ENCODE measurements around the gene STARD5.

Gene STARD5

DNA sequence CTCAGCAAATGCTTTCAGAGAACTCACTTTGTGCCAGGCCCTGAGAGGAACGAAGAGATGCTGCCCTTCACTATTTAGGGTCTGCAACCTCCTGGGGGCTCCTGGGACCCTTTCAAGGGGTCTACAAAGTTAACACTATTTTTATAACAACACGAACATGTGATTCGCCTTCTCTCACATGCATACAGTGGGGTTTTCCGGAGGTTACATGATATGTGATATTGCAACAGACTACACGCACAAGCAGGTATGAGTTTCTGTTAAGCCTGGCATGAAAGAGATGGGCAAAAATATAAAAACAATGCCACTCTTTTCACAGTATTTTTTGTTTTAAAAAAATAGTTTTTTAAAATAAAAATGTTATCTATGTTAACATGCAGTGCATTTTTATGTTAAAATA, 10.3 kb downstream of the STARD5 start:
- TF ChIP-seq, protein P1, sequence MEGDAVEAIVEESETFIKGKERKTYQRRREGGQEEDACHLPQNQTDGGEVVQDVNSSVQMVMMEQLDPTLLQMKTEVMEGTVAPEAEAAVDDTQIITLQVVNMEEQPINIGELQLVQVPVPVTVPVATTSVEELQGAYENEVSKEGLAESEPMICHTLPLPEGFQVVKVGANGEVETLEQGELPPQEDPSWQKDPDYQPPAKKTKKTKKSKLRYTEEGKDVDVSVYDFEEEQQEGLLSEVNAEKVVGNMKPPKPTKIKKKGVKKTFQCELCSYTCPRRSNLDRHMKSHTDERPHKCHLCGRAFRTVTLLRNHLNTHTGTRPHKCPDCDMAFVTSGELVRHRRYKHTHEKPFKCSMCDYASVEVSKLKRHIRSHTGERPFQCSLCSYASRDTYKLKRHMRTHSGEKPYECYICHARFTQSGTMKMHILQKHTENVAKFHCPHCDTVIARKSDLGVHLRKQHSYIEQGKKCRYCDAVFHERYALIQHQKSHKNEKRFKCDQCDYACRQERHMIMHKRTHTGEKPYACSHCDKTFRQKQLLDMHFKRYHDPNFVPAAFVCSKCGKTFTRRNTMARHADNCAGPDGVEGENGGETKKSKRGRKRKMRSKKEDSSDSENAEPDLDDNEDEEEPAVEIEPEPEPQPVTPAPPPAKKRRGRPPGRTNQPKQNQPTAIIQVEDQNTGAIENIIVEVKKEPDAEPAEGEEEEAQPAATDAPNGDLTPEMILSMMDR (IDR thresholded peaks at IDR 0.05; ENCODE audit: insufficient read depth, low read depth, low read length, missing control alignments) = no peak
- no peak for DNase-seq (ENCODE audit: low read depth)
- no peak overlapping the region for H3K4me3 ChIP-seq (ENCODE audit: low read depth, low read length)

DNA sequence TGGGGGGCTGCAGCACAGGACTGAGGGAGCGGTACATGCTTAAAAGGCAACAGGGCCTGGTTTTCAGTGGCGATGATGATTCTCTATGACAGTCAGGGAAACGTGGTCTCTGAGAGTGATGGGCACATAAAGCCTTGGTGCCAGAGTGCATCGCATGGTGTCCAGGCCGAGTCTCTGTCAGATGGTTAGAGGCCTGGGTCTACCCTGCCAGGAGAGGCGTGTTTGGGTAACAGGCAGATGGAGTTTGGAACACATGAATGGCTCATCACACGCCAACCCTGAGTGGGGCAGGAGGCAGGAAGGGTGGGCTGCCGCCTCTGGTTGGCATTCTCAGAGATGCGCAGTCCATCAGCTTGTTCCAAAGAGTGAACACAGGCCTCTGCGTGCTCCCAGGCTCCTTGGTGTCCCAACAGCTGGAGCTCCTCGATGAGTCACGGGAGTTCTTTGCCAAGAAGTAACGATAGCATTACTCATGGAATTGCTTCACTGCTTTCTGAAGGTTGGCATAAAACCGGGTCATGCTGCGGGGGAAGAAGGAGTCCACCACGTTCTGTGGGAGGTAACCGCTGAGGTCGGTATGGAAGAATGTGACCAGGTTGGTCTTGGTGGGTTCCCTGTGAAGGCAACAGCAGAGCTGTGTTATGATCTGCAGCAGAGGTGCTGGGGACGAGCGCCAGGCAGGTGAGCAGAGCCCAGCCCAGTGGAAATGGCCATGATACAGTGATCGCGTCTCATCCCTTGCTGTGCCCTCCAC, 11.0 kb downstream of the STARD5 start:
- H3K4me3 ChIP-seq (ENCODE audit: low read depth, low read length) = no peak overlapping the region
- no peak for DNase-seq (ENCODE audit: low read depth)
- TF ChIP-seq, protein P1 (IDR thresholded peaks at IDR 0.05; ENCODE audit: insufficient read depth, low read depth, low read length, missing control alignments) = no peak

DNA sequence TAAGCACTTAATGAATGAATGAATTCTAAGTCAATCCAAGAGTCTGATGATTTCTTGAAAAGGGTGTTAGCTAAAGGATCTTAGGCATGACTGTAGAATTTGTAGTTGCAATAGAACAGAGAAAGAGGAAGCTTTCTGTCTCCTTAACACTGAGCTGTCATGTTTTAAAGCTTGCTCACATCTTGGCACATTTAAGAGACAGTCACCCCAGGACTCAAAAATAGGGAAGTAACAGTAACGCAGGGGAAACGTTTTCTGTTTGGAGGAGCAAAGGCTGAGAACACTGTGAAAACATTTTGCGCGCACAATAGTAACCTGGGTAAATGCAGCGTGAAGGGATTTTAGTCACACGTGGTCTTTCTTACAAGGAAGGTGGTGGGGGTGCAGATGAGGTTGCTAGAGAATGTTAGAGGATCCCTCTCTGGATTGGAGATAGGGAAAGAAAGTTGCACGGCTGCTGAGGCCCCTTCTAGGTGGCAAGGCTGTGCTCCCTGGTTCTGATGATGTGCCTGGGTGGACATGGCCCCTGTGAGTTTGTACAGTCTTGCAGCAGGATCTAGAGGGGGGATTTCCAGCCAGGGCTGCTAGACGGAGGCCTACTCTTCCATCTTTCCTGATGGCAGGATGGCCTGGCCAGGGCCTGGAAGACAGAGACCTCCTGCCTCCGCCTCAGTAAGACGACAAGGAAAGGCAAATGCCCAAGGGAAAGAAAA, 12.0 kb downstream of the STARD5 start:
- TF ChIP-seq, protein P1 (IDR thresholded peaks at IDR 0.05; ENCODE audit: insufficient read depth, low read depth, low read length, missing control alignments) = no peak
- no peak overlapping the region for H3K4me3 ChIP-seq (ENCODE audit: low read depth, low read length)
- DNase-seq (ENCODE audit: low read depth) = no peak

DNA sequence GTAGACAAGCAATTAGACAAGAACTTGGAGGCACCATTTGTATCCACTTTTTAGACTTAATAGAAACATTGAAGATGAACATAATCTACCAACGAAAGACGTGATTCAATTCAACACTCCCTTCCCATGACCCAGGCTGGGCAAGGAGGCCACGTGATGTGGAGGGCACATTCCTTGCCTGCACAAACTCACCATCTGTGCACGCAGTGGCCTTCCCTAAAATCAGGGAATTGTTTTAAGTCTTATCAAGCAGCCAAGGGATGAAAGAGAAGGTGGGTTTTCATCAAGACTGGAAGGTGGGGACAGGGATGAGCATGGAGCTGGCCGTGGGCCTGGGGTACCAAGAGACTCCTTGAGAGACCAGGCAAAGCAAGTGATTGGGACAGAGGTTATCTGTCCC, 13.5 kb downstream of the STARD5 start:
- TF ChIP-seq, protein P1 (IDR thresholded peaks at IDR 0.05; ENCODE audit: insufficient read depth, low read depth, low read length, missing control alignments) = no peak
- no peak overlapping the region for H3K4me3 ChIP-seq (ENCODE audit: low read depth, low read length)
- no peak for DNase-seq (ENCODE audit: low read depth)

DNA sequence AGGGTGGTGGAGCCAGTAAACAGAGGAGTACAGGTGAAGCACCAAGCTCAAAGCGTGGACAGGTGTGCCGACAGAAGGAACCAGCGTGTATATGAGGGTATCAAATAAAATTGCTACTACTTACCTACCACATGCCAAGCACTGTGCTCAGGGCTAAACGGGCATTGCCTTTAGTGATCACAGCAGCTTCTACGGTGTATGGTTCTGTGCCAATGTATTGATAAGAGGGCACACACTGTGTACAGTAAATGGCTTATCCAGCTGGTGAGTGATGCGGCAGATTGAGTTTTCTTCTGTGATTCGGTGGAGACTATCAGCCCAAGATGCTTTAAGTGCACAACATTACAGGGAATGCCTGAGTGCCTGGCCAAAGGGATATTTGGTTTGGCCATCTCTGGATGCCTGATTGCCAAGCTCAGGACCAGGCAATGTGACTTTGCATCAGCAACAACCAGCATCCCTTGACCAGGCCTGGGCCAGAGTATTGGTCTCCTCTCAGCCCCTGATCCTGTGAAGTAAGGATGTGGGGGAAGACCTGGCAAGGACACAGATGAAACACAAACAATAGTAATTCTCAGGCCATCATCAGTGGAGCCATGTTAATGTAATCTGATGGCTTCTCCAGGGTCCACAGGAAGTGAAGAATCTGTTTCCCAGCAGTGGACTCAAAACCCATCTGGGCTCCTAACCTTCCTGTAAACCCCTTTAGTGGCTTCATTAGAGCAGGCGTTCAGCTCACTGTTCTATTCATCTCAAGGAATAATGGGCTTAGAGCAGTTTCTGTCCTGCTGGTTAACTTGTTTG, 14.1 kb downstream of the STARD5 start:
- no peak for DNase-seq (ENCODE audit: low read depth)
- TF ChIP-seq, protein P1 (IDR thresholded peaks at IDR 0.05; ENCODE audit: insufficient read depth, low read depth, low read length, missing control alignments) = no peak
- H3K4me3 ChIP-seq (ENCODE audit: low read depth, low read length) = no peak overlapping the region

DNA sequence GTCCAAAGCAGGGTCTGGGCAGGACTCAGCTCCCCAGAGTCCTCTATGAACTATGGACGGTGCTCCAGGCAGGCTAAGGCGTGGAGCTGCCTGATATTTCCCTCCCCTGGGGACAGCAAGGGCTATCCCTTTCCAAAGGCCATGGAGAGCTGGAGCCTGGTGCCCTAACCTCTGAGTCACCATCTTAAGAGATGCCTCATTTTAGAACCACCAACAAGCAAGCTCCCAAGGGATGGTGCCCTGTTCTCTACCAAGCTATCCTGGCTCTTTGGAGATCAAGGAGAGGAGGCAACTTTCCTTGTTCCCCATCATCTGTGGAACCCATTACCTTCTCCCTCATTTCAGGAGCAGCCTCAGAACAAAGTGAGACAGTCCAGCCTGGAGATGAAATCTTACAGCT, 15.7 kb downstream of the STARD5 start:
- no peak overlapping the region for H3K4me3 ChIP-seq (ENCODE audit: low read depth, low read length)
- TF ChIP-seq, protein P1 (IDR thresholded peaks at IDR 0.05; ENCODE audit: insufficient read depth, low read depth, low read length, missing control alignments) = no peak
- DNase-seq (ENCODE audit: low read depth) = no peak
